ENCODE data around the gene INPP5D.
A peak's percentile ranks its signal among the peaks of the same experiment; 100 is the strongest.
"Not testable (repeated sequence)": the region's sequence is repeated elsewhere in the genome, so short reads cannot be mapped to it uniquely, and the experiment has no call there.

The INPP5D gene

DNA sequence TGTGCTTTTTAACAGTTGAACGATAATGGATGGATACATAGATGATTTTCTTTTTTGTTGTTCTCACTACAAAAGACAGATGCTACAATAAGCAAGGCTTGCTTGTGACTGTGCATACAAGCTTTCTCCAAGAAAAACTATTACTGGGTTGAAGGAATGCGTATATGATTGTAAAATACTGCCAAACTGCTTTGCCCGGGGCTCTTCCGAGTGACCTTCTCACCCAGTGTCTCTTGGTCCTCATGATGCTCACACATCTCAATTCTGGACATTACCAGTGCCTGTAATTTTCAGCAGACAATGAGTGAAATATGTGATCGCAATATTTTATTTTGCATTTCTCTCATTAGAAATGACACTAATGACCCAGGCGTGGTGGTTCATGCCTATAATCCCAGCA is 35.9 kb downstream of the INPP5D start:
- no peaks in the 10 kb centered on the region for H3K27me3 ChIP-seq (ENCODE audit: insufficient read depth, low read length, poor library complexity)
- no peak overlapping the region for H2AK5ac ChIP-seq (ENCODE audit: low read length)
- no peaks in the 10 kb centered on the region for H3K36me3 ChIP-seq (ENCODE audit: control insufficient read depth, insufficient read depth, low read length)
- H3K56ac ChIP-seq (ENCODE audit: low read length) = no peak overlapping the region
- no peak overlapping the region for H3K23ac ChIP-seq (ENCODE audit: low read length)
- H4K5ac ChIP-seq (ENCODE audit: low read length) = no peak overlapping the region
- no peak overlapping the region for H3K4ac ChIP-seq (ENCODE audit: low read depth, low read length)
- no peaks in the 10 kb centered on the region for H3K4me1 ChIP-seq (ENCODE audit: control insufficient read depth, low read depth, low read length)
- H2BK5ac ChIP-seq (ENCODE audit: low read length) = no peak overlapping the region
- no peak overlapping the region for H3K9ac ChIP-seq (ENCODE audit: low read length)
- H4K8ac ChIP-seq (ENCODE audit: low read depth, low read length) = no peak overlapping the region
- H3K79me2 ChIP-seq (ENCODE audit: control insufficient read depth, insufficient read depth, low read length) = no peaks in the 10 kb centered on the region
- no peaks in the 10 kb centered on the region for H3K79me1 ChIP-seq (ENCODE audit: low read length)
- no peak for DNase-seq
- no peak overlapping the region for H3K4me2 ChIP-seq (ENCODE audit: low read length)
- no peak overlapping the region for H2BK120ac ChIP-seq (ENCODE audit: low read depth, low read length)
- no peak overlapping the region for H3K4me3 ChIP-seq (ENCODE audit: low read length)
- no peak overlapping the region for H3K18ac ChIP-seq (ENCODE audit: low read length)
- WGBS (ENCODE audit: extremely low coverage, insufficient coverage, low lambda C conversion rate) = no CpG with 5 or more reads among the region's 6 CpGs
- H3K27ac ChIP-seq (ENCODE audit: low read depth, low read length) = no peak overlapping the region
- H2BK15ac ChIP-seq (replicated peaks; ENCODE audit: low read depth) = no peak overlapping the region

- Histone ChIP-seq H3K27me3 (ENCODE audit: insufficient read depth, low read length, poor library complexity) (no peaks in the 10 kb centered on the region), H3K27ac (ENCODE audit: low read depth, low read length) (no peak overlapping the region), H3K79me2 (ENCODE audit: control insufficient read depth, insufficient read depth, low read length) (no peaks in the 10 kb centered on the region), H4K5ac (ENCODE audit: low read length) (no peak overlapping the region), H3K79me1 (ENCODE audit: low read length) (no peaks in the 10 kb centered on the region), H3K56ac (ENCODE audit: low read length) (no peak overlapping the region), H3K9ac (ENCODE audit: low read length) (no peak overlapping the region), H4K8ac (ENCODE audit: low read depth, low read length) (no peak overlapping the region), H3K4me3 (ENCODE audit: low read length) (no peak overlapping the region), H3K4ac (ENCODE audit: low read depth, low read length) (no peak overlapping the region), H2BK15ac (replicated peaks; ENCODE audit: low read depth) (no peak overlapping the region), H3K23ac (ENCODE audit: low read length) (no peak overlapping the region), H3K36me3 (ENCODE audit: control insufficient read depth, insufficient read depth, low read length) (no peaks in the 10 kb centered on the region), H2AK5ac (ENCODE audit: low read length) (no peak overlapping the region), H3K4me2 (ENCODE audit: low read length) (no peak overlapping the region), H3K18ac (ENCODE audit: low read length) (no peak overlapping the region), H3K4me1 (ENCODE audit: control insufficient read depth, low read depth, low read length) (no peaks in the 10 kb centered on the region), H2BK120ac (ENCODE audit: low read depth, low read length) (no peak overlapping the region), H2BK5ac (ENCODE audit: low read length) (no peak overlapping the region)
- no CpG with 5 or more reads among the region's 11 CpGs for WGBS (ENCODE audit: extremely low coverage, insufficient coverage, low lambda C conversion rate)
- peak; percentile 38 for DNase-seq
Observed at GRCh38 chr2:233098618-233099017, 38.5 kb downstream of the INPP5D start.

DNA sequence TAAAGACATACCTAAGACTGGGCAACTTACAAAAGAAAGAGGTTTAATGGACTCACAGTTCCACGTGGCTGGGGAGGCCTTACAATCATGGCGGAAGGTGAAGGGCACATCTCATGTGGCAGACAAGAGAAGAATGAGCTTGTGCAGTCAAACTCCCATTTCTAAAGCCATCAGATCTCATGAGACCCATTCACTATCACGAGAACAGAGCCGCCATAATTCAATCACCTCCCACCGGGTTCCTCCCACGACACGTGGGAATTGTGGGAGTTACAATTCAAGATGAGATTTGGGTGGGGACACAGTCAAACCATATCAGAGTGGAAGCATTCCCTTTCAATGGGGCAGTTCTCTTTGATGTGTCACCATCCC is 39.7 kb downstream of the INPP5D start:
- H3K18ac ChIP-seq (ENCODE audit: low read length); H3K36me3 ChIP-seq (ENCODE audit: control insufficient read depth, insufficient read depth, low read length); H2BK15ac ChIP-seq (replicated peaks; ENCODE audit: low read depth); H2BK120ac ChIP-seq (ENCODE audit: low read depth, low read length); H3K9ac ChIP-seq (ENCODE audit: low read length); DNase-seq; H3K4ac ChIP-seq (ENCODE audit: low read depth, low read length); H3K4me1 ChIP-seq (ENCODE audit: control insufficient read depth, low read depth, low read length); H3K79me2 ChIP-seq (ENCODE audit: control insufficient read depth, insufficient read depth, low read length); H3K23ac ChIP-seq (ENCODE audit: low read length); H3K56ac ChIP-seq (ENCODE audit: low read length); H3K27ac ChIP-seq (ENCODE audit: low read depth, low read length); H2AK5ac ChIP-seq (ENCODE audit: low read length); H3K27me3 ChIP-seq (ENCODE audit: insufficient read depth, low read length, poor library complexity); H2BK5ac ChIP-seq (ENCODE audit: low read length); H3K79me1 ChIP-seq (ENCODE audit: low read length); H3K4me3 ChIP-seq (ENCODE audit: low read length); H3K4me2 ChIP-seq (ENCODE audit: low read length); H4K8ac ChIP-seq (ENCODE audit: low read depth, low read length); H4K5ac ChIP-seq (ENCODE audit: low read length): not testable (repeated sequence)
- no CpG with 5 or more reads among the region's 7 CpGs for WGBS (ENCODE audit: extremely low coverage, insufficient coverage, low lambda C conversion rate)

- Histone ChIP-seq H2BK15ac (replicated peaks; ENCODE audit: low read depth) (no peak overlapping the region), H2BK120ac (ENCODE audit: low read depth, low read length) (no peak overlapping the region), H3K27ac (ENCODE audit: low read depth, low read length) (no peak overlapping the region), H2BK5ac (ENCODE audit: low read length) (no peak overlapping the region), H3K27me3 (ENCODE audit: insufficient read depth, low read length, poor library complexity) (no peaks in the 10 kb centered on the region), H4K5ac (ENCODE audit: low read length) (no peak overlapping the region), H3K56ac (ENCODE audit: low read length) (no peak overlapping the region), H3K79me2 (ENCODE audit: control insufficient read depth, insufficient read depth, low read length) (no peaks in the 10 kb centered on the region), H3K18ac (ENCODE audit: low read length) (no peak overlapping the region), H2AK5ac (ENCODE audit: low read length) (no peak overlapping the region), H3K4me1 (ENCODE audit: control insufficient read depth, low read depth, low read length) (no peaks in the 10 kb centered on the region), H3K9ac (ENCODE audit: low read length) (no peak overlapping the region), H3K36me3 (ENCODE audit: control insufficient read depth, insufficient read depth, low read length) (no peaks in the 10 kb centered on the region), H4K8ac (ENCODE audit: low read depth, low read length) (no peak overlapping the region), H3K4me3 (ENCODE audit: low read length) (no peak overlapping the region), H3K4ac (ENCODE audit: low read depth, low read length) (no peak overlapping the region), H3K79me1 (ENCODE audit: low read length) (no peaks in the 10 kb centered on the region), H3K23ac (ENCODE audit: low read length) (no peak overlapping the region), H3K4me2 (ENCODE audit: low read length) (no peak overlapping the region)
- WGBS (ENCODE audit: extremely low coverage, insufficient coverage, low lambda C conversion rate) = no CpG with 5 or more reads among the region's 17 CpGs
- DNase-seq = peak; percentile 21
Observed at GRCh38 chr2:233100192-233100998, 40.3 kb downstream of the INPP5D start.

DNA sequence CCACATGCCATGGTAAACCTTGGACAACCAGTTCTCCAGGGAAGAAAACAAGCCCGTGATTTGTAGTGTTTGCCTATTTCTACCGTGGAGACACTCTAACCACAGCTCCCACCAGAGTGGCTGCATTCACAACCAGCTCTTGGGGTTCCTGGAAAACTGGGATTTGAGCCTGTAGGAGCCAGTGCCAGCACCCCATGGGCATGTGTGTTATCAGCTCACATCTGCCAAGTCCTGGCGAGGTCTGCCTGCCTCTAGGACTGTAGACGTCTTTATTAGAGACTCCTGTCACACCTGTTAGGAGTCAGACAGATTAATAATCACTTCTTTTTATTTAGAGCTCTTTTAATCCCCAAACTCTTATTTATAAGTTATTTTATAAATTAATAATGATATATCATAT is 41.0 kb downstream of the INPP5D start:
- Histone ChIP-seq H3K79me1 (ENCODE audit: low read length) (no peaks in the 10 kb centered on the region), H2AK5ac (ENCODE audit: low read length) (no peak overlapping the region), H3K9ac (ENCODE audit: low read length) (no peak overlapping the region), H3K4me3 (ENCODE audit: low read length) (no peak overlapping the region), H3K56ac (ENCODE audit: low read length) (no peak overlapping the region), H3K4me1 (ENCODE audit: control insufficient read depth, low read depth, low read length) (no peaks in the 10 kb centered on the region), H3K4ac (ENCODE audit: low read depth, low read length) (no peak overlapping the region), H3K79me2 (ENCODE audit: control insufficient read depth, insufficient read depth, low read length) (no peaks in the 10 kb centered on the region), H3K27me3 (ENCODE audit: insufficient read depth, low read length, poor library complexity) (no peaks in the 10 kb centered on the region), H2BK5ac (ENCODE audit: low read length) (no peak overlapping the region), H3K18ac (ENCODE audit: low read length) (no peak overlapping the region), H4K5ac (ENCODE audit: low read length) (no peak overlapping the region), H4K8ac (ENCODE audit: low read depth, low read length) (no peak overlapping the region), H3K27ac (ENCODE audit: low read depth, low read length) (no peak overlapping the region), H3K4me2 (ENCODE audit: low read length) (no peak overlapping the region), H3K23ac (ENCODE audit: low read length) (no peak overlapping the region), H3K36me3 (ENCODE audit: control insufficient read depth, insufficient read depth, low read length) (no peaks in the 10 kb centered on the region), H2BK120ac (ENCODE audit: low read depth, low read length) (no peak overlapping the region), H2BK15ac (replicated peaks; ENCODE audit: low read depth) (no peak overlapping the region)
- DNase-seq = no peak
- WGBS (ENCODE audit: extremely low coverage, insufficient coverage, low lambda C conversion rate) = no CpG with 5 or more reads among the region's 4 CpGs

DNA sequence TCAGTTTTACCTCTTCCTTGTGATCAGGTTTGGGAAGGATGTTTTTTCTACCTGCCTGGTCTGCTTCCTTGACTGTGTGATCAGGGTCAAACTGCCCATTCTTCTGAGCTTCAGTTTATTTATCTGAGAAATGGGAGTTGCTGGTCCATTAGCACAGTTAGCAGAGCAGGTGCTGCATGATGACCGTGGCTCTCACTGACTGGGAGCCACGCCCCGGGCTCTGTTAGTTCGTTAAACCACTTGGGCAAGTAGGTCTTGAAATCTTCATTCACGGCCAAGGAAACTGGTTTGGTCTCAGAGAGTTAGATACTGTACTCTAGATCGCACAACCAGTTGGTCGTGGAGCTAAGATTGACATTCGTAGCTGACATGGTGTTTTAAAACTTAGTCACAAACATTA is 41.7 kb downstream of the INPP5D start:
- no CpG with 5 or more reads among the region's 8 CpGs for WGBS (ENCODE audit: extremely low coverage, insufficient coverage, low lambda C conversion rate)
- Histone ChIP-seq H2BK120ac (ENCODE audit: low read depth, low read length) (no peak overlapping the region), H3K79me1 (ENCODE audit: low read length) (no peaks in the 10 kb centered on the region), H4K5ac (ENCODE audit: low read length) (no peak overlapping the region), H3K18ac (ENCODE audit: low read length) (no peak overlapping the region), H3K9ac (ENCODE audit: low read length) (no peak overlapping the region), H3K36me3 (ENCODE audit: control insufficient read depth, insufficient read depth, low read length) (no peaks in the 10 kb centered on the region), H2BK15ac (replicated peaks; ENCODE audit: low read depth) (no peak overlapping the region), H3K27ac (ENCODE audit: low read depth, low read length) (no peak overlapping the region), H3K23ac (ENCODE audit: low read length) (no peak overlapping the region), H2BK5ac (ENCODE audit: low read length) (no peak overlapping the region), H3K56ac (ENCODE audit: low read length) (no peak overlapping the region), H3K79me2 (ENCODE audit: control insufficient read depth, insufficient read depth, low read length) (no peaks in the 10 kb centered on the region), H2AK5ac (ENCODE audit: low read length) (no peak overlapping the region), H3K4ac (ENCODE audit: low read depth, low read length) (no peak overlapping the region), H3K4me1 (ENCODE audit: control insufficient read depth, low read depth, low read length) (no peaks in the 10 kb centered on the region), H4K8ac (ENCODE audit: low read depth, low read length) (no peak overlapping the region), H3K4me3 (ENCODE audit: low read length) (no peak overlapping the region), H3K27me3 (ENCODE audit: insufficient read depth, low read length, poor library complexity) (no peaks in the 10 kb centered on the region), H3K4me2 (ENCODE audit: low read length) (no peak overlapping the region)
- DNase-seq = no peak

Measured in mesendoderm (in vitro differentiated cells).